Smooth muscle cell (in vitro differentiated cells): Measurements from ENCODE around the gene HECW1. TPM values are rescaled to one million over a fixed set of nuclear protein-coding genes. Genes with fewer than 3 reads are reported as not detected.
A peak's percentile ranks its signal among the peaks of the same experiment; 100 is the strongest.

Experiments
- DNase-seq: peaks from one replicate; lab custom pipeline; 2025; ENCODE audit not compliant: unreplicated experiment; lab: John Stamatoyannopoulos, UW
- H2AFZ ChIP-seq: fragments of 200-600 bp; sonication (generic); 2 replicates; pipeline ENCODE4 v1.6.0; 2016; ENCODE audit warnings: antibody characterized with exemption, low read depth, mild to moderate bottlenecking
- H3F3A ChIP-seq: fragments of 200-600 bp; sonication (generic); 2 replicates; pipeline ENCODE4 v1.6.0; 2017; ENCODE audit warnings: antibody characterized with exemption, low read depth
- H3K27ac ChIP-seq: fragments of 200-600 bp; sonication (generic); 2 replicates; pipeline ENCODE4 v1.5.1; 2016; ENCODE audit warnings: low read depth, mild to moderate bottlenecking
- H3K27me3 ChIP-seq: fragments of 200-600 bp; sonication (generic); 2 replicates; pipeline ENCODE4 v1.6.1; 2016; ENCODE audit warnings: low read depth, mild to moderate bottlenecking
- H3K36me3 ChIP-seq: fragments of 200-600 bp; sonication (generic); 2 replicates; pipeline ENCODE4 v1.5.1; 2016; ENCODE audit warnings: low read depth
- H3K4me1 ChIP-seq: fragments of 200-600 bp; sonication (generic); 2 replicates; pipeline ENCODE4 v1.5.1; 2016; ENCODE audit warnings: low read depth
- H3K4me2 ChIP-seq: fragments of 200-600 bp; sonication (generic); 2 replicates; pipeline ENCODE4 v1.6.0; 2016; ENCODE audit warnings: mild to moderate bottlenecking
- H3K4me3 ChIP-seq: fragments of 200-600 bp; sonication (generic); 2 replicates; pipeline ENCODE4 v1.5.1; 2016; ENCODE audit warnings: mild to moderate bottlenecking
- H3K79me2 ChIP-seq: fragments of 200-600 bp; sonication (generic); 2 replicates; pipeline ENCODE4 v1.6.0; 2016; ENCODE audit warnings: low read depth, mild to moderate bottlenecking
- H3K9ac ChIP-seq: fragments of 200-600 bp; sonication (generic); 2 replicates; pipeline ENCODE4 v1.6.0; 2016; ENCODE audit warnings: low read depth
- H3K9me3 ChIP-seq: fragments of 200-600 bp; sonication (generic); replicated peaks from 2 replicates; pipeline ENCODE4 v1.5.1; 2016; ENCODE audit warnings: low read depth
- H4K20me1 ChIP-seq: fragments of 200-600 bp; sonication (generic); 2 replicates; pipeline ENCODE4 v1.6.0; 2016; ENCODE audit warnings: low read depth
- WGBS: methylation state at CpG from one replicate; pipeline ENCODE4 v1.1.7; 2016; ENCODE audit warnings: low lambda C conversion rate; 5-methylcytosine and 5-hydroxymethylcytosine counted together
- polyA plus RNA-seq: library from polyadenylated mRNA; unstranded; fragments of >200 nt; fragmentation: Nextera tagmentation; extraction: Ambion mirVana; gene quantifications from 2 replicates; pipeline ENCODE4 v1.2.1, GENCODE V29; 2016
- total RNA-seq: library from RNA; depleted of rRNA; stranded (reverse); fragments of >200 nt; gene quantifications from 2 replicates; pipeline ENCODE4 v1.2.3, GENCODE V29; 2014
- TF ChIP-seq, protein P1 (sequence below): fragments of 200-600 bp; sonication (generic); IDR thresholded peaks from 2 replicates; pipeline ENCODE4 v1.5.1; 2017; ENCODE audit warnings: borderline replicate concordance, mild to moderate bottlenecking, antibody characterized with exemption; ENCODE audit not compliant: insufficient read depth, poor library complexity, severe bottlenecking

HECW1 gene
- total and polyA plus RNA-seq, 2 experiments from 2014 or later, result 0.09 to 0.49 TPM

GRCh38 chr7:43585562-43585961, 473.1 kb downstream of the HECW1 start:
- Histone ChIP-seq H3F3A (no peaks in the 10 kb centered on the region), H3K4me1 (peaks cover 9% of the 10 kb centered on the region), H3K9ac (no peak overlapping the region), H4K20me1 (peaks cover 71% of the 10 kb centered on the region), H3K4me3 (no peak overlapping the region), H3K36me3 (no peaks in the 10 kb centered on the region), H3K9me3 (no peaks in the 10 kb centered on the region), H3K4me2 (peak overlapping the region; percentile 16), H3K27ac (no peak overlapping the region), H2AFZ (no peak overlapping the region), H3K79me2 (peaks cover 63% of the 10 kb centered on the region), H3K27me3 (no peaks in the 10 kb centered on the region)
- DNase-seq, result no peak
- TF ChIP-seq, protein P1, sequence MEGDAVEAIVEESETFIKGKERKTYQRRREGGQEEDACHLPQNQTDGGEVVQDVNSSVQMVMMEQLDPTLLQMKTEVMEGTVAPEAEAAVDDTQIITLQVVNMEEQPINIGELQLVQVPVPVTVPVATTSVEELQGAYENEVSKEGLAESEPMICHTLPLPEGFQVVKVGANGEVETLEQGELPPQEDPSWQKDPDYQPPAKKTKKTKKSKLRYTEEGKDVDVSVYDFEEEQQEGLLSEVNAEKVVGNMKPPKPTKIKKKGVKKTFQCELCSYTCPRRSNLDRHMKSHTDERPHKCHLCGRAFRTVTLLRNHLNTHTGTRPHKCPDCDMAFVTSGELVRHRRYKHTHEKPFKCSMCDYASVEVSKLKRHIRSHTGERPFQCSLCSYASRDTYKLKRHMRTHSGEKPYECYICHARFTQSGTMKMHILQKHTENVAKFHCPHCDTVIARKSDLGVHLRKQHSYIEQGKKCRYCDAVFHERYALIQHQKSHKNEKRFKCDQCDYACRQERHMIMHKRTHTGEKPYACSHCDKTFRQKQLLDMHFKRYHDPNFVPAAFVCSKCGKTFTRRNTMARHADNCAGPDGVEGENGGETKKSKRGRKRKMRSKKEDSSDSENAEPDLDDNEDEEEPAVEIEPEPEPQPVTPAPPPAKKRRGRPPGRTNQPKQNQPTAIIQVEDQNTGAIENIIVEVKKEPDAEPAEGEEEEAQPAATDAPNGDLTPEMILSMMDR, result no peak
- 80% methylated on average over 2 of the region's 2 CpGs for WGBS

GRCh38 chr7:43586251-43586900, 473.9 kb downstream of the HECW1 start:
- H3K4me2 ChIP-seq, result peak overlapping the region; percentile 16
- no peak for DNase-seq
- H3K27me3 ChIP-seq, result no peaks in the 10 kb centered on the region
- no peak overlapping the region for H2AFZ ChIP-seq
- H3K4me3 ChIP-seq, result no peak overlapping the region
- no peaks in the 10 kb centered on the region for H3K9me3 ChIP-seq
- H3K4me1 ChIP-seq, result peaks cover 9% of the 10 kb centered on the region
- H4K20me1 ChIP-seq, result peaks cover 79% of the 10 kb centered on the region
- no peaks in the 10 kb centered on the region for H3F3A ChIP-seq
- no peak overlapping the region for H3K9ac ChIP-seq
- H3K27ac ChIP-seq, result no peak overlapping the region
- WGBS, result 86% methylated on average over 4 of the region's 4 CpGs
- H3K79me2 ChIP-seq, result peaks cover 65% of the 10 kb centered on the region
- TF ChIP-seq, protein P1, result no peak
- no peaks in the 10 kb centered on the region for H3K36me3 ChIP-seq

GRCh38 chr7:43588477-43589132, 476.2 kb downstream of the HECW1 start:
- H3K79me2 ChIP-seq, result peaks cover 84% of the 10 kb centered on the region
- H3F3A ChIP-seq, result no peaks in the 10 kb centered on the region
- H3K4me3 ChIP-seq, result no peak overlapping the region
- H3K36me3 ChIP-seq, result no peaks in the 10 kb centered on the region
- H2AFZ ChIP-seq, result no peak overlapping the region
- TF ChIP-seq, protein P1, result no peak
- peaks cover 99% of the 10 kb centered on the region for H4K20me1 ChIP-seq
- H3K27me3 ChIP-seq, result no peaks in the 10 kb centered on the region
- H3K9ac ChIP-seq, result no peak overlapping the region
- H3K9me3 ChIP-seq, result no peaks in the 10 kb centered on the region
- WGBS, result 92% methylated on average over 5 of the region's 5 CpGs
- no peak overlapping the region for H3K4me2 ChIP-seq
- peaks cover 9% of the 10 kb centered on the region for H3K4me1 ChIP-seq
- no peak for DNase-seq
- no peak overlapping the region for H3K27ac ChIP-seq

DNA sequence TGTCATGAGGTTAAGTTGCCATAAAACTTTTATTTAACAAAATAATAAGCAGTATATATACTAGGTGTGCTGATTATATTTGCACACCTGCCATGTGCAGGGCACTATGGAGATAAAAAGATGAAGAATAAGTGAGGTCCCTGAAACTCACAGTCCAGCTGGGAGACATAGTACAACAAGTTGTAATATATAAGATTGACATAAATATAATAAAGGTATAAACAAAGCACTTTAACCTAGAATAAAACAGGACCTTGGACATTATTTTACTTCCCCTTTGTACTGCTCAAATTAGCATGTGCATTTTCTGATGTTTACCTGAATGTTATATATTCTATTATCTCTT, 476.7 kb downstream of the HECW1 start:
- Histone ChIP-seq H3K27ac (no peak overlapping the region), H4K20me1 (peaks cover 99% of the 10 kb centered on the region), H2AFZ (no peak overlapping the region), H3K79me2 (peaks cover 87% of the 10 kb centered on the region), H3K27me3 (no peaks in the 10 kb centered on the region), H3K9me3 (no peaks in the 10 kb centered on the region), H3K36me3 (no peaks in the 10 kb centered on the region), H3K4me3 (no peak overlapping the region), H3F3A (no peaks in the 10 kb centered on the region), H3K9ac (no peak overlapping the region), H3K4me1 (peaks cover 7% of the 10 kb centered on the region), H3K4me2 (no peak overlapping the region)
- no peak for DNase-seq
- TF ChIP-seq, protein P1, result no peak
